Brain microvascular endothelial cell (primary cell): ENCODE results near the gene ARF1.

Experiments
- DNase-seq: peaks from one replicate; pipeline ENCODE4 v3.0.0-alpha.2; 2020
- H3K27ac ChIP-seq: fragments of 250-450 bp; sonication (Bioruptor Pico); 2 replicates; pipeline ENCODE4 v1.5.1; 2020; ENCODE audit warnings: mild to moderate bottlenecking, moderate library complexity
- H3K27me3 ChIP-seq: fragments of 250-450 bp; sonication (Bioruptor Pico); replicated peaks from 2 replicates; pipeline ENCODE4 v1.5.1; 2020; ENCODE audit warnings: mild to moderate bottlenecking
- H3K36me3 ChIP-seq: fragments of 250-450 bp; sonication (Bioruptor Pico); replicated peaks from 2 replicates; pipeline ENCODE4 v1.5.1; 2020; ENCODE audit warnings: mild to moderate bottlenecking
- H3K4me3 ChIP-seq: 2 replicates; pipeline ENCODE4 v1.5.1; 2011; ENCODE audit warnings: low read depth, mild to moderate bottlenecking, control low read depth, low read length, moderate library complexity
- CTCF ChIP-seq: IDR thresholded peaks from 2 replicates; pipeline ENCODE4 v1.5.1; 2011; ENCODE audit warnings: low read depth, mild to moderate bottlenecking, moderate library complexity, low read length, control low read depth, inconsistent platforms; ENCODE audit errors: missing control alignments
- in situ Hi-C: cut with HindIII; loops from 2 replicates; pipeline ENCODE4 v1.10.0; 2017; ENCODE audit warnings: low sequenced_read_pairs, low pct_ligation_motif_present

Gene ARF1

GRCh38 chr1:228084325-228084724, 1.8 kb downstream of the ARF1 start:
- peak; percentile 66 for DNase-seq
- TF ChIP-seq CTCF: no peak
- H3K36me3 ChIP-seq: peaks cover 15% of the 10 kb centered on the region
- peak overlapping the region; percentile 99 for H3K4me3 ChIP-seq
- in situ Hi-C loops: no loop called here
- no peaks in the 10 kb centered on the region for H3K27me3 ChIP-seq
- H3K27ac ChIP-seq: peak overlapping the region; percentile 100

- DNase-seq: no peak
- TF ChIP-seq CTCF: no peak
- in situ Hi-C loops: no loop called here
- Histone ChIP-seq H3K27me3 (no peaks in the 10 kb centered on the region), H3K27ac (peak overlapping the region; percentile 100), H3K4me3 (peak overlapping the region; percentile 99), H3K36me3 (peaks cover 16% of the 10 kb centered on the region)
These were observed 2.3 kb downstream of the ARF1 start for GRCh38 chr1:228084797-228085196.

- peak; percentile 55 for DNase-seq
- Histone ChIP-seq H3K36me3 (peaks cover 18% of the 10 kb centered on the region), H3K4me3 (peak overlapping the region; percentile 99), H3K27ac (peak overlapping the region; percentile 100), H3K27me3 (no peaks in the 10 kb centered on the region)
- TF ChIP-seq CTCF: no peak
- in situ Hi-C loops: no loop called here
These were observed 2.9 kb downstream of the ARF1 start for GRCh38 chr1:228085287-228085951.

- Histone ChIP-seq H3K27ac (peak overlapping the region; percentile 40), H3K36me3 (peaks cover 20% of the 10 kb centered on the region), H3K27me3 (no peaks in the 10 kb centered on the region), H3K4me3 (no peak overlapping the region)
- TF ChIP-seq CTCF: no peak
- in situ Hi-C loops: no loop called here
- DNase-seq: peak; percentile 49
These were observed 5.3 kb downstream of the ARF1 start for GRCh38 chr1:228087771-228088251.

GRCh38 chr1:228088586-228089498, 6.3 kb downstream of the ARF1 start:
- no peaks in the 10 kb centered on the region for H3K27me3 ChIP-seq
- in situ Hi-C loops: no loop called here
- H3K27ac ChIP-seq: no peak overlapping the region
- no peak overlapping the region for H3K4me3 ChIP-seq
- DNase-seq: no peak
- no peak for TF ChIP-seq CTCF
- H3K36me3 ChIP-seq: peaks cover 19% of the 10 kb centered on the region
